ENCODE measurements around the gene TMEM203. TPM values are rescaled to one million over a fixed set of nuclear protein-coding genes. Genes with fewer than 3 reads are reported as not detected.
A peak's percentile ranks its signal among the peaks of the same experiment; 100 is the strongest.

TMEM203 gene
- total RNA-seq, 2 experiments from 2014 or later, result 42.9 to 58.2 TPM

DNA sequence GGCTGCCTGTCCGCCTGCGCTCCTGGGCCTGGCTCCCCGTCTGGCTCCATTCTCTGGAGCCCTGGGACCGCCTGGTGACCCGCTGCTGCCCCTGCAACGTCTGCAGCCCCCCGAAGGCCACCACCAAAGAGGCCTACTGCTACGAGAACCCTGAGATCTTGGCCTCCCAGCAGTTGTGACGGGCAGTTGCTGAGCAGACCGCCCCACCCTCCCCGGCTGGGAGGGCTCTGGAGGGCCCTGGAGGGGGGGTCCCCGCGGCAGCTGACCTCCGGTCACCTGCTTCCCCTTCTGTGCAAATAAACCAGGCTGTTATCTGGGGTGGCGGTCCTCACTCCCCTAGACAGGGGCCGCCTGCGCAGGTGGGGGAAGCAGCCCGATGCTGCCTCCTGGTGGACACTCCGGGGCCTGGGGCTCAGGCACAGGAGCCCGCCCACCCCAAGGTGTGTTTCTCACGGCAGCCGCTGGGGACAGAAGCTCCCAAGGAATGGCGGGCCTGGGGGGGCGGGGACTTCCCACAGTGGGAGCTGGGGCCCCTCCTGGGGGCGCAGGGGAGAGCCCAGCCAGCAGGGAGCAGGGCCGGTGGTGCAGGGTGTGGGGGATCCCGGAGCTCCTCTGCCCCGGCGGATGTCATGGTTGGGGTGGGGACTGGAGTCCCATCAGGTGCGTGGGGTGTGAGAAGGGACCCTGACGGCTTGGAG lies 30.9 kb upstream of the TMEM203 start:
- no peaks in the 10 kb centered on the region for H4K20me1 ChIP-seq (ENCODE audit: insufficient read depth, low read length)
- peak overlapping the region; percentile 48 for H3K4me3 ChIP-seq (ENCODE audit: low read depth, low read length, poor library complexity, severe bottlenecking)
- ChIA-PET CTCF (ENCODE audit: unreplicated experiment) (interaction anchor here (0.6 to 1.2 kb wide), 3 partner anchors 59 to 107 kb away, joined by 3 to 6 read pairs (median 3); no protein-coding TSS in a partner anchor), POLR2A (no interaction called here)
- TF ChIP-seq, protein P1, sequence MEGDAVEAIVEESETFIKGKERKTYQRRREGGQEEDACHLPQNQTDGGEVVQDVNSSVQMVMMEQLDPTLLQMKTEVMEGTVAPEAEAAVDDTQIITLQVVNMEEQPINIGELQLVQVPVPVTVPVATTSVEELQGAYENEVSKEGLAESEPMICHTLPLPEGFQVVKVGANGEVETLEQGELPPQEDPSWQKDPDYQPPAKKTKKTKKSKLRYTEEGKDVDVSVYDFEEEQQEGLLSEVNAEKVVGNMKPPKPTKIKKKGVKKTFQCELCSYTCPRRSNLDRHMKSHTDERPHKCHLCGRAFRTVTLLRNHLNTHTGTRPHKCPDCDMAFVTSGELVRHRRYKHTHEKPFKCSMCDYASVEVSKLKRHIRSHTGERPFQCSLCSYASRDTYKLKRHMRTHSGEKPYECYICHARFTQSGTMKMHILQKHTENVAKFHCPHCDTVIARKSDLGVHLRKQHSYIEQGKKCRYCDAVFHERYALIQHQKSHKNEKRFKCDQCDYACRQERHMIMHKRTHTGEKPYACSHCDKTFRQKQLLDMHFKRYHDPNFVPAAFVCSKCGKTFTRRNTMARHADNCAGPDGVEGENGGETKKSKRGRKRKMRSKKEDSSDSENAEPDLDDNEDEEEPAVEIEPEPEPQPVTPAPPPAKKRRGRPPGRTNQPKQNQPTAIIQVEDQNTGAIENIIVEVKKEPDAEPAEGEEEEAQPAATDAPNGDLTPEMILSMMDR (conservative IDR thresholded peaks at IDR 0.05; ENCODE audit: low read length), result peak; percentile 99
- TF ChIP-seq EZH2phosphoT487 (IDR thresholded peaks at IDR 0.05; ENCODE audit: borderline replicate concordance, low read depth, low read length), result no peak
- no TSS peak for BruUV-seq (replicated peaks)
- H3K27ac ChIP-seq (ENCODE audit: low read depth, low read length, poor library complexity, severe bottlenecking), result peak overlapping the region; percentile 29
- intact Hi-C loops (cut with micrococcal nuclease; ENCODE audit: unreplicated experiment), result loop anchor here (2.0 kb wide), 2 partner anchors 32 to 168 kb away; no protein-coding TSS in a partner anchor
- peak overlapping the region; percentile 75 for H3K4me2 ChIP-seq (ENCODE audit: low read length)
- peaks cover 17% of the 10 kb centered on the region; the same call in 1 of the 2 replicates for H3K79me2 ChIP-seq (ENCODE audit: insufficient read depth, low read depth, low read length)
- DNase-seq (ENCODE audit: low spot score), result peak; percentile 90
- H3K36me3 ChIP-seq (ENCODE audit: insufficient read depth, low read length), result no peaks in the 10 kb centered on the region; the same call in 1 of the 2 replicates
- no peak overlapping the region for H2AFZ ChIP-seq (ENCODE audit: low read length)
- peaks cover 49% of the 10 kb centered on the region for H3K4me1 ChIP-seq (ENCODE audit: insufficient read depth, low read length, poor library complexity, severe bottlenecking)
- no peaks in the 10 kb centered on the region for H3K9me2 ChIP-seq (ENCODE audit: insufficient read depth, low read length)
- no peaks in the 10 kb centered on the region for H3K9me3 ChIP-seq (ENCODE audit: low read length)

DNA sequence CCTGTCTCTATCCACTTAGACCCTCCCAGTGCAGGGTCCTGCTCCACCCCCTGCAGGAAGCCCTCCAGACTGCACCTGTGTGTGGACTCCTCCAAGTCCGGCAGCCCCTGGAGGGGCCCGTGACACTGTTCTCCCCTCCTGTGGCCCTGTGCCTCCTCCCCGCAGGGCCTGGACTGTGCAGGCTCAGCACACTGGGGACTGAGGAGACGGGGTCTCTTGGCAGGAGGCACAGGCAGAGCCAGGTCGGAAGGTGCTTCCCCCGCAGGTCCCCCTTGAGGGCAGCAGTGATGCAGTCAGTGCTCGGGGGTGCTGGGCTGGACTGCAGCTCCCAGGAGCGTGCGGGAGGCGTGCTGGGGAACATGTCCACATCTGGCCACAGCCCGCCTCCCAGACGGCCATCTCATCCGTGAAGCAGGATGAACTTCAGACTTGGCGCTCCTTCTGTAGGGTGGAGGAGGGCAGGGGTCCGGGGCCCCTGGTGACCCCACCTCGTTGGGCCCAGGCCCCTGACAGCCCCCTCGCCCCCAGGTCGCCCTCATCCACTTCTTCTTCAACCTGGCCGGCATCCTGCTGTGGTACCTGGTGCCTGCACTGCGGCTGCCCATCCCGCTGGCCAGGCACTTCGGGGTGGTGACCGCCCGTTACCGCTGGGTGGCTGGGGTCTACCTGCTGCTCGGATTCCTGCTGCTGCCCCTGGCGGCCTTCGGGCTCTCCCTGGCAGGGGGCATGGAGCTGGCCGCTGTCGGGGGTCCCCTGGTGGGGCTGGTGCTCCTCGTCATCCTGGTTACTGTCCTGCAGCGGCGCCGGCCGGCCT lies 30.2 kb upstream of the TMEM203 start:
- no peak for DNase-seq (ENCODE audit: low spot score)
- Histone ChIP-seq H3K27ac (ENCODE audit: low read depth, low read length, poor library complexity, severe bottlenecking) (no peak overlapping the region), H3K4me3 (ENCODE audit: low read depth, low read length, poor library complexity, severe bottlenecking) (no peak overlapping the region)

More for the DNA sequence above, 30.2 kb upstream of the TMEM203 start:
- Histone ChIP-seq H3K9me2 (ENCODE audit: insufficient read depth, low read length) (no peaks in the 10 kb centered on the region), H4K20me1 (ENCODE audit: insufficient read depth, low read length) (no peaks in the 10 kb centered on the region), H2AFZ (ENCODE audit: low read length) (no peak overlapping the region), H3K36me3 (ENCODE audit: insufficient read depth, low read length) (no peaks in the 10 kb centered on the region; the same call in 1 of the 2 replicates), H3K9me3 (ENCODE audit: low read length) (no peaks in the 10 kb centered on the region), H3K4me1 (ENCODE audit: insufficient read depth, low read length, poor library complexity, severe bottlenecking) (peaks cover 49% of the 10 kb centered on the region), H3K4me2 (ENCODE audit: low read length) (peak overlapping the region; percentile 75), H3K79me2 (ENCODE audit: insufficient read depth, low read depth, low read length) (peaks cover 17% of the 10 kb centered on the region; the same call in 1 of the 2 replicates)
- no TSS peak for BruUV-seq (replicated peaks)
- ChIA-PET POLR2A (no interaction called here), CTCF (ENCODE audit: unreplicated experiment) (interaction anchor here (0.6 to 1.2 kb wide), 4 partner anchors 59 to 288 kb away, joined by 3 to 6 read pairs (median 3); no protein-coding TSS in a partner anchor)
- intact Hi-C loops (cut with micrococcal nuclease; ENCODE audit: unreplicated experiment), result loop anchor here (2.0 kb wide), 2 partner anchors 33 to 167 kb away; no protein-coding TSS in a partner anchor
- TF ChIP-seq EZH2phosphoT487 (IDR thresholded peaks at IDR 0.05; ENCODE audit: borderline replicate concordance, low read depth, low read length), result no peak
- TF ChIP-seq, protein P1 (conservative IDR thresholded peaks at IDR 0.05; ENCODE audit: low read length), result peak; percentile 36
